ENCODE data around the gene ACTL6B.

DNA sequence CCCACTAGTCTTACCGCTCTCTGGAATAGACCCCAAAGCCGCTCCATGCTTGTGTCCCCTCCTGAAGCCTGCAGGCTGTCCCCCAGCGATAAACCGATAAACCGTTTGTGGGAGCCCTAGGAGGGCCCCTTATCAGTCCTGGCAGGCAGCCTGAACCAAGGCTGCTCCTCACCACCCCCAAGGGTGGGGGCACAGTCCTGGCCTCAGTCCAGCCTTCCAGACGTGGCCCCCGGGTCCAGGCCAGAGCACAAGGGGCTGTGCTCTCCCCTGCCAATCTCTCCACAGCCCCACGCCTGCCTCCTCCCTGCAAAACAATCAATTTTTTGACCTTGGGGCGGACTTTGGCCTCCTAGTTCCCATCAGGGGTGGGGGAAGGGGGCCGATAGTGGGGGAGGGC lies 14.8 kb downstream of the ACTL6B start, which contains the start of gene TFR2:
- no peak for TF ChIP-seq CTCF (IDR thresholded peaks at IDR 0.05; ENCODE audit: poor library complexity, severe bottlenecking)
- no peak for TF ChIP-seq EP300 (conservative IDR thresholded peaks at IDR 0.05; ENCODE audit: poor library complexity, severe bottlenecking)
- TF ChIP-seq EZH2 (IDR thresholded peaks at IDR 0.05; ENCODE audit: borderline replicate concordance, insufficient read depth, low read length, poor library complexity, severe bottlenecking) = no peak
- TF ChIP-seq, protein P1, sequence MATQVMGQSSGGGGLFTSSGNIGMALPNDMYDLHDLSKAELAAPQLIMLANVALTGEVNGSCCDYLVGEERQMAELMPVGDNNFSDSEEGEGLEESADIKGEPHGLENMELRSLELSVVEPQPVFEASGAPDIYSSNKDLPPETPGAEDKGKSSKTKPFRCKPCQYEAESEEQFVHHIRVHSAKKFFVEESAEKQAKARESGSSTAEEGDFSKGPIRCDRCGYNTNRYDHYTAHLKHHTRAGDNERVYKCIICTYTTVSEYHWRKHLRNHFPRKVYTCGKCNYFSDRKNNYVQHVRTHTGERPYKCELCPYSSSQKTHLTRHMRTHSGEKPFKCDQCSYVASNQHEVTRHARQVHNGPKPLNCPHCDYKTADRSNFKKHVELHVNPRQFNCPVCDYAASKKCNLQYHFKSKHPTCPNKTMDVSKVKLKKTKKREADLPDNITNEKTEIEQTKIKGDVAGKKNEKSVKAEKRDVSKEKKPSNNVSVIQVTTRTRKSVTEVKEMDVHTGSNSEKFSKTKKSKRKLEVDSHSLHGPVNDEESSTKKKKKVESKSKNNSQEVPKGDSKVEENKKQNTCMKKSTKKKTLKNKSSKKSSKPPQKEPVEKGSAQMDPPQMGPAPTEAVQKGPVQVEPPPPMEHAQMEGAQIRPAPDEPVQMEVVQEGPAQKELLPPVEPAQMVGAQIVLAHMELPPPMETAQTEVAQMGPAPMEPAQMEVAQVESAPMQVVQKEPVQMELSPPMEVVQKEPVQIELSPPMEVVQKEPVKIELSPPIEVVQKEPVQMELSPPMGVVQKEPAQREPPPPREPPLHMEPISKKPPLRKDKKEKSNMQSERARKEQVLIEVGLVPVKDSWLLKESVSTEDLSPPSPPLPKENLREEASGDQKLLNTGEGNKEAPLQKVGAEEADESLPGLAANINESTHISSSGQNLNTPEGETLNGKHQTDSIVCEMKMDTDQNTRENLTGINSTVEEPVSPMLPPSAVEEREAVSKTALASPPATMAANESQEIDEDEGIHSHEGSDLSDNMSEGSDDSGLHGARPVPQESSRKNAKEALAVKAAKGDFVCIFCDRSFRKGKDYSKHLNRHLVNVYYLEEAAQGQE (IDR thresholded peaks at IDR 0.05; ENCODE audit: borderline replicate concordance) = no peak
- no peak for TF ChIP-seq POLR2AphosphoS5 (IDR thresholded peaks at IDR 0.05)
- no peak for TF ChIP-seq TAF1 (IDR thresholded peaks at IDR 0.05; ENCODE audit: low read depth)
- no peak for TF ChIP-seq RAD21 (conservative IDR thresholded peaks at IDR 0.05)
- TF ChIP-seq MXI1 (conservative IDR thresholded peaks at IDR 0.05; ENCODE audit: poor library complexity, severe bottlenecking) = no peak
- TF ChIP-seq SMC3 (conservative IDR thresholded peaks at IDR 0.05; ENCODE audit: poor library complexity) = no peak

All from neural cell (in vitro differentiated cells).